SK-N-MC (cell line): ENCODE results near the gene AK5.

ENCODE experiments used
- DNase-seq: peaks from one replicate; pipeline ENCODE4 v3.0.0-alpha.2; 2011; ENCODE audit warnings: low read depth, low spot score
- H3K27ac ChIP-seq: fragments of 200-600 bp; sonication (generic); 2 replicates; pipeline ENCODE4 v1.5.1; 2016; ENCODE audit warnings: mixed run types
- H3K36me3 ChIP-seq: fragments of 200-600 bp; sonication (generic); 2 replicates; pipeline ENCODE4 v1.6.1; 2017; ENCODE audit warnings: antibody characterized with exemption, low read length, mixed read lengths; ENCODE audit not compliant: insufficient read depth
- H3K4me3 ChIP-seq: fragments of 200-600 bp; sonication (generic); 2 replicates; pipeline ENCODE4 v1.5.1; 2016
- H3K9ac ChIP-seq: fragments of 200-600 bp; sonication (generic); 2 replicates; pipeline ENCODE4 v1.8.0; 2017; ENCODE audit warnings: mixed run types, mixed read lengths; ENCODE audit not compliant: insufficient read length
- H3K9me3 ChIP-seq: fragments of 200-600 bp; sonication (generic); 2 replicates; pipeline ENCODE4 v1.6.1; 2017; ENCODE audit warnings: low read depth, mild to moderate bottlenecking, antibody characterized with exemption, low read length, moderate library complexity, mixed read lengths
- EZH2 ChIP-seq: fragments of 200-600 bp; sonication (generic); IDR thresholded peaks from one replicate; pipeline ENCODE4 v1.6.1; 2017; ENCODE audit warnings: antibody characterized with exemption
- FOXP2 ChIP-seq: optimal IDR thresholded peaks from 2 replicates; pipeline ENCODE3; 2011; ENCODE audit warnings: mild to moderate bottlenecking, moderate library complexity; ENCODE audit not compliant: insufficient read depth; ENCODE audit errors: extremely low read length, control extremely low read depth
- POLR2AphosphoS5 ChIP-seq: IDR thresholded peaks from 2 replicates; pipeline ENCODE4 v1.6.1; 2012; ENCODE audit warnings: mild to moderate bottlenecking, low read depth, low read length, borderline replicate concordance

AK5 gene

DNA sequence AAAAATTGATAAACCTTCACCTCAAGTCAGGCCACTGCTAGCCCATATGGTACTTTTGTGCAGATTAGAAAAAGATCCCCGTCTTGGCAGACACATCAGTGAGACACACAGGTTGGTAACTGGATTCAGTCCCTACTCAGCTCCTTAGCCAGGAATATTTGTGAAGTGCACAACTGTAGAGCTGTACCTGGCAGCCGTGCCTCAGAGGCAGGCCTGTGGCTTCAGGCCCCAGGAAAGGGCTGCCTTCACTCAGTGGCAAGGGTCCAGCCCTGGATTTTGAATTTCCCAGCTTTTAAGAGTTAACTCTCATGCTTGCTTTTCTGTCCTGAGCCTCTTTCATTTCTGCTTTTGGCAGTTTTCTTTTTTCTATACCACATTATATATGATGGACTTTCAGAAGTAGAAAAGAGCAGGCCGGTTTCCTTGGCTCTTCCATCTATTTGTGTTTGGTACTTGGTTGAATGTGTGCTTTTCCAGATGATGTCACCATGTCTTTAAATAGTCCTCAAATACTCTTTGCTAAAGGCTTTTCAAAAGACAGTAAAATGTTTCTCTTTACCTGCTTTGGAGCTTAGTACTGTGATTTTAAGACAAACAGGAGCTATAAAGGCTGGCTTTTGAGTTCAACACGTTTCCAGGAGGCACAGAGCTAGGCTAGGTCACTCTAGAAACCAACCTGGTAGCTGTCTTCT is 186.6 kb downstream of the AK5 start:
- DNase-seq: no peak
- H3K36me3 ChIP-seq: no peaks in the 10 kb centered on the region
- H3K9ac ChIP-seq: no peak overlapping the region
- TF ChIP-seq FOXP2: no peak
- TF ChIP-seq POLR2AphosphoS5: no peak
- no peak for TF ChIP-seq EZH2
- H3K27ac ChIP-seq: no peak overlapping the region
- no peak overlapping the region for H3K4me3 ChIP-seq
- no peaks in the 10 kb centered on the region for H3K9me3 ChIP-seq

DNA sequence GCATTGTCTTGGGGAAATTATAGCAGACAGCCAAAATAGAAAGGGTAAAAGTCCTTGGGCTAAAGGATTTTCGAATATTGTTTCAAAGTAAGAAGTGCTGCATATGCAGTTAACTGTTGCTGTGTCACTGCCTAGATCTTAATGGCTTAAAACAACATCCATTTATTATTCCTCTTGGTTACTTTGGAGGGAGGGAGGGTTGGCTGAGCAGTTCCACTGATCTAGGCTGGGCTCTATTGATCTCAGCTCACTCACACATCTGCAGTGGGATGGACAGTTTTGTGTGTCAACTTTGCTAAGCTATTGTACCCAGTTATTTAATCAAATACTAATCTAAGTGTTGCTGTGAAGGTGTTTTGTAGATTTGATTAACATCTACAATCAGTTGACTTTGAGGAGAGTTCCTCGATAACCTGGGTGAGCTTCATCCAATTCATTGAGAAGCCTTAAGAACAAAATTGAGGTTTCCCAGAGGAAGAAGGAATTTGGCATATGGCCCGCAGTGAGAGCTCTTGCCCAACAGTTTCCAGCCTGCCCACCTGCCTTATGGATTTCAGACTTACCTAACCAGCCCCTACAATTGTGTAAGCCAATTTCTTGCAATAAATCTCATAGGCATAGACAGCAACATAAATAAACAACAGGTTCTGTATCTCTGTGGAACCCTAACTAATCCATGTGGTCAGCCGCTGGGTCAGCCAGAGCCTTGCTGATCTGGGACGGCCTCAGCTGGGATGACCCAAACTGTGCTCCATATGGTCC is 187.3 kb downstream of the AK5 start:
- TF ChIP-seq FOXP2 (no peak), POLR2AphosphoS5 (no peak), EZH2 (no peak)
- Histone ChIP-seq H3K36me3 (no peaks in the 10 kb centered on the region), H3K9ac (no peak overlapping the region), H3K4me3 (no peak overlapping the region), H3K27ac (no peak overlapping the region), H3K9me3 (no peaks in the 10 kb centered on the region)
- DNase-seq: no peak

DNA sequence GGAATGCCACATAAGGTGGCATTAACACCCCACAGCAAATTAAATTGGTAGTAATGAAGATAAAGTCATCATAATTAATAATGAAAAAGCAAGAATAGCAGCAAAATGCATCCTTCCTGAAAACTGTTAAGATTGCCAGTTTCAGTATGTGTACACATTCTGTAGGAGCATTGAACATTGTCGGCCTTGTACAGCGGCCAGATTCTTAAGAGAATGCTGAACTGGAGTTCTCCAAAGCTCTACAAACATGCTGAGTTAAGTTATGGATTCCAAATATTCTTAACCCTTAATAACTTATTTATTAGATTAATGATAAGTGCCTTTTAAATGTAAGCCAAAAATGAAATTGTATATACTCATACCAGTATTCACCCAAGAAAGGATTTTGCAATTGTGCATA is 189.9 kb downstream of the AK5 start:
- DNase-seq: no peak
- no peak for TF ChIP-seq FOXP2
- no peak for TF ChIP-seq POLR2AphosphoS5
- no peak for TF ChIP-seq EZH2
- Histone ChIP-seq H3K27ac (no peak overlapping the region), H3K9me3 (no peaks in the 10 kb centered on the region), H3K4me3 (no peak overlapping the region), H3K36me3 (no peaks in the 10 kb centered on the region), H3K9ac (no peak overlapping the region)

- H3K27ac ChIP-seq: no peak overlapping the region
- no peak for DNase-seq
- no peaks in the 10 kb centered on the region for H3K9me3 ChIP-seq
- H3K9ac ChIP-seq: no peak overlapping the region
- TF ChIP-seq POLR2AphosphoS5 (no peak), FOXP2 (no peak), EZH2 (no peak)
- H3K4me3 ChIP-seq: no peak overlapping the region
- no peaks in the 10 kb centered on the region for H3K36me3 ChIP-seq
Measured at GRCh38 chr1:77473690-77474089, 191.9 kb downstream of the AK5 start.

DNA sequence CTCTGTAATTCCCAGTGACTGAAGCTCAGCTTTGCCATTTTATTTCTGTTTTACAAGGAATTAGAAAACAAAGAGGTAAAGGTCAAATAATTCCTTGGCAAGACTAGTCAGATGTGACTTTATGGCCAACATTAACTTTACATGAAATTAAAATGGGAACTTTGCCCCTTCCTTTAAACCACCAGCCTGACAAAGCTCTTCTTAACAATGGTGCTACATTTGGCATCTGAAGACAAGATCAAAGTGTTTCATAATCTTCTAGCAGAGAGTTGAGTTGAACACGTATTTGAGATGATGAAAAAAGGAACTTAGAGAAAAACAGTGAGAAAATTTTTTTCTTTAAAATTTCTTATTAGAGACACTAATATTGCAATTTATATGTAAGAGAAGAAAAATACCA is 193.8 kb downstream of the AK5 start:
- Histone ChIP-seq H3K9ac (no peak overlapping the region), H3K9me3 (no peaks in the 10 kb centered on the region), H3K36me3 (no peaks in the 10 kb centered on the region), H3K4me3 (no peak overlapping the region), H3K27ac (no peak overlapping the region)
- TF ChIP-seq FOXP2: no peak
- TF ChIP-seq EZH2: no peak
- TF ChIP-seq POLR2AphosphoS5: no peak
- DNase-seq: no peak

- TF ChIP-seq FOXP2 (no peak), POLR2AphosphoS5 (no peak), EZH2 (no peak)
- no peaks in the 10 kb centered on the region for H3K9me3 ChIP-seq
- H3K9ac ChIP-seq: no peak overlapping the region
- H3K36me3 ChIP-seq: no peaks in the 10 kb centered on the region
- no peak overlapping the region for H3K27ac ChIP-seq
- DNase-seq: no peak
- H3K4me3 ChIP-seq: no peak overlapping the region
Measured at GRCh38 chr1:77476475-77476874, 194.7 kb downstream of the AK5 start.

GRCh38 chr1:77484334-77484733 is 202.5 kb downstream of the AK5 start:
- no peak for TF ChIP-seq EZH2
- no peak for TF ChIP-seq POLR2AphosphoS5
- no peak for TF ChIP-seq FOXP2
- no peaks in the 10 kb centered on the region for H3K9me3 ChIP-seq
- DNase-seq: no peak
- no peak overlapping the region for H3K9ac ChIP-seq
- no peak overlapping the region for H3K27ac ChIP-seq
- no peak overlapping the region for H3K4me3 ChIP-seq
- no peaks in the 10 kb centered on the region for H3K36me3 ChIP-seq

- H3K27ac ChIP-seq: no peak overlapping the region
- no peaks in the 10 kb centered on the region for H3K9me3 ChIP-seq
Measured at GRCh38 chr1:77484926-77485325, 203.1 kb downstream of the AK5 start.

More at GRCh38 chr1:77484926-77485325, 203.1 kb downstream of the AK5 start:
- Histone ChIP-seq H3K9ac (no peak overlapping the region), H3K36me3 (no peaks in the 10 kb centered on the region), H3K4me3 (no peak overlapping the region)
- TF ChIP-seq EZH2 (no peak), POLR2AphosphoS5 (no peak), FOXP2 (no peak)
- DNase-seq: no peak
